Ramos (cell line): Measurements from ENCODE around the gene FXYD2.
"Not testable (repeated sequence)": the region's sequence is repeated elsewhere in the genome, so short reads cannot be mapped to it uniquely, and the experiment has no call there.

ENCODE experiments used
- in situ Hi-C: fragments of 300-500 bp; cut with MboI; formaldehyde crosslinking; loops from one replicate; pipeline ENCODE4 v1.14.3; 2022; ENCODE audit warnings: low sequenced_read_pairs; ENCODE audit not compliant: unreplicated experiment

Gene FXYD2

DNA sequence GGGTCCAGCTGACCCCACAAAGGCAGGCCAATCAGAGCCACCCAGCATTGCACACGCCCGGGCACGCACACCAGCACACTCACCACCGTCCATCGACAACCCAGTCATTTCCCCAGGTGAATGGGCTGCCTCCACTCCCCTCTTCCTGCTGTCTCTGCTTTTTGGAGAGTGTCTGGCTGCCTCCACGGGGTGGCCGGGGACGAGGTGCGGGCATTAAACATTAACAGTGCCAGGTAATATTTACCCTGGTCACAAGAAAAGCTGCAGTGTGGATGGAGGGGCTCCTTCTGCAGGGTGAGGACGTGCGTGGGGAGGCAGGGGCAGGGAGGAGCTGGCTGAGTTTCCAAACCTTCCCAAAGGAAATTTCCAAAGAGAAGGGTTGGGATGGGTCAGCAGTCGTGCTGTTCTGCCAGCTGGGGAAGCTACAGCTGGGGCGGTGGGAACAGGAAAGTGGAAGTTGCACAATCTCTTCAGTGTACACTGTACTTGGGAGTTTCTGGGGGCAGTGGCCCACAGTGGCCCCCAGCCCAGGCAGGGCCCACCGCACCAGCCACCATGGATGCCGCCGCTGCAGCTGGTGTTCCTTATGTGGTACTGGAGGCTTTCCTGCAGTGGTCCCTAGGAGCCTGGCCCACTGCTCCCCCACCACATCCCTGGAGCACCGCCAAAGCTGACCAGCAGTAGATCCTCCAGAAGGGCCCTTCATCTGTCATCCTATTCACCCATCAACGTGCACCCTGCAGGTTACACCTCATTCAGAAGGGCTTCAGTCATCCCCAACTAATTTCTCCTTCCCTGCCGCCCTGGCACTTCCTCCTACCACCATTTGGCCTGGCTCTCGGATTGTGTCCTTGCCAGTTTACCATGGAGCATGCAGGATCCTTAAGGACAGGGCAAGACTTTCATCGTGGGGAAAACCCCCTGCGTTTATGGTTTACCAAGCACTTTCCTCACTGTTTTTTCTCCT, at the start of gene FXYD2:
Gene FXYD2, minus strand, starts transcription at position 174 of the 967 bp plus-strand sequence. Its CDS starts 66 bp downstream, at position 108.
- in situ Hi-C loops = no loop called here

GRCh38 chr11:117873828-117874125, 49.2 kb upstream of the FXYD2 start:
- in situ Hi-C loops = no loop called here

GRCh38 chr11:117872975-117873827, 48.7 kb upstream of the FXYD2 start:
- in situ Hi-C loops = no loop called here

DNA sequence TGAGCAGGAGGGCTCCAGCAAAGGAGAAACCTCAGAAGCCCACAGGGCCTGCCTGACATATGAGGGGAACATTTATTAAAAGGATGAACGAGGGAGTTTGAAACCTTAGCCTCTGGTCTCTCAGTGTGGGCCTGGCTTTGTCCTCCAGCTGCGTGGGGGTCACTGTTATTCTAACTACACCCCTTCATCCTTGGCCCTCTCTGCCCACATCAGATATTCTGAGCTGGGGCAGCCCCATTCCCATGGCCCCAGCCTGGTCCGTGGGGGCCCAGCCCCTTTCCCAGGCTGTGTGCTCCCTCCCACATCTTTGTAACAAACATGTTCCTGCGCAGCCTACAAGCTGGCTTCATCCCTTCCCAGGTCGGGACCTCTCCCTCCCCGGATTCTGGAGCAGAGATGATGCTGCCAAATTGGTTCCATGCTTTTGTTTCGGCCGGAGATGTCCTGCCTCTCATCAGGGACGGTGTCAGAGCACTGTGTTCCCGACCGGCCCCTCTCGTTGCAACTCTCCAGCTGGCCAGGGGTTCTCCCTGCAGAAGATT, 47.9 kb upstream of the FXYD2 start:
- in situ Hi-C loops = no loop called here

GRCh38 chr11:117871784-117872183, 47.2 kb upstream of the FXYD2 start:
- in situ Hi-C loops = no loop called here

DNA sequence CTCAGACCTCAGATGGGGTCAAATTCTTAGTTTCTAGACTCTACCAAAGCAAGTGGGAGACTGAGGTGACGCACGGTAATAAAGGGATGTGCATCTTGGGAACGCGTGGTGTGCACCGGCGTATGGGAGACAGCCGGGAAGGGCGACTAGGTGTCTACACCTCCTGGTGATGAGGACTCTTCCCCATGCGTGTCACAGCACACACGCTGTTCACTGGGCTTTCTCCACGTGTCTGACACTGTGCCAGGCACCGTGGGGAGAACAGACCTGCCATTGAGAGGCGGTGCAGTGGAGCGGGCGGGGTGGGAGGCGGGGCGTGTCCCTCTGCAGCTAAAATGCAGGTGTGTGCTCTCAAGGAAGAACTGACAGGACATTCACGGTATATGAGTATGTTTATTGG, 46.6 kb upstream of the FXYD2 start:
- in situ Hi-C loops = no loop called here

GRCh38 chr11:117870103-117870952, 45.8 kb upstream of the FXYD2 start:
- in situ Hi-C loops = no loop called here

DNA sequence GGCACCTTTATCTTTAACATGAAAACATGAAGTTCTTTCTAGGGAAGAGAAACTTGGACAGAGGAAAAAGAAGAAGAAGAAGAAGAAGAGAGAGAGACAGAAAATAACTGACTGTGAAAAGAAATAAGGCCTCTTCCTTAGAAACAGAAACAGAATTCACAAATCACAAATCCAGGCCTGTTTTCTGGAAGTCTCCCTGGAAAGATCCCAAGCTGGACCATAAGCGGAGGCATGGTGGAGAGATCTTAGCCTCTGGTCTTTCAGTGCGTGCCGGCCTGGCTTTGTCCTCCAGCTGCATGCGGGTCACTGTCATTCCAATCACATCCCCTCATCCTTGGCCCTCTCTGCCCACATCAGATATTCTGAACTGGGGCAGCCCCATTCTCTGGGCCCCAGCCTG, 45.1 kb upstream of the FXYD2 start:
- in situ Hi-C loops = no loop called here

- in situ Hi-C loops = no loop called here
These were observed 44.4 kb upstream of the FXYD2 start for GRCh38 chr11:117868815-117869561.

DNA sequence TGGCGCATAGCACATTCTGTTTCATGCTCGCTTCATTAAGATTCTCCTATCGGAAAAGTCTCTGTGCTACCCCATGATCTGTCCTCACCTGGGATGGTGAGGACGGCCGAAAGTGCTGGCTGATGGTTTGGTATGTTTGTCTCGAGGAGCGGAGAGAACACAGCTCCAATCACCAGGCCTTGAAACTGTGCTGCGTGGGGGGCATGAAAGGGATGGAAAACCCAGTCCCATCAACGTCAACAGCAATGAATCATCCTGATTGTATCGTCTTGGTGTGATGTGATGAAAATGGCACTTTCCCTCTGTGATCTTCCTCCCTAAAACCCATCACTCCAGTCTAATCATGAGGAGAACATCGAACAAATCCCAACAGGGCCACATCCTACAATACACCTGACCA, 43.5 kb upstream of the FXYD2 start:
- in situ Hi-C loops = no loop called here

DNA sequence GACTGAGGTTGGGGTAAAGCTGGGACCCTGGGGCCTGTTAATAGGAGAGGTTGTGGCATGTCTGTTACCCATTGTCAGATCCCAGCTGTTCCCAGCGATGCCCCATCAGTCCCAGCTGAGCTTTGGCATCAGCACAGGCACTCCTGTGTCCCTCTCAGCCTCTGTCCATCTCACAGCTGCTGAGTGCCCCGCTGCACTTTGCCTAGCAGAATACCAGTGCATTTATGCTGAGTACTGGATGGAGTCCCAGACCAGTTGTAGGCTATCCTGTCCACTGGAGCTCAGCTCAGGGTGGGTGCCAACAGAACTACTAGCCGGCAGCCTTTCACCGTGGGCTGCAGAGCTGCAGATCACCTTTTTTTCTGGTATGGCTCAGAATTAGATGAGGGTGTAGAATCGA, 42.0 kb upstream of the FXYD2 start:
- in situ Hi-C loops = no loop called here

DNA sequence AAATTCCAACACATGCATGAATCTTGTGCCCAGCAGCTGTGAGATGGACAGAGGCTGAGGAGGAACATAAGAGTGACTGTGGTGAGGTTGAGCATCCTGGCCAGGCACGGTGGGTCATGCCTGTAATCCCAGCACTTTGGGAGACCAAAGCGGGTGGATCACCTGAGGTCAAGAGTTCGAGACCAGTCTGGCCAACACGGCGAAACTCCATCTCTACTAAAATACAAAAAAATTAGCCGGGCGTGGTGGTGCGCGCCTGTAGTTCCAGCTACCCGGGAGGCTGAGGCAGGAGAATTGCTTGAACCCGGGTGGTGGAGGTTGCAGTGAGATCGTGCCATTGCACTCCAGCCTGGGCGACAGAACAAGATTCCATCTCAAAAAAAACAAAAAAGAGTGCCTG, 41.0 kb upstream of the FXYD2 start:
- in situ Hi-C loops = not testable (repeated sequence)

DNA sequence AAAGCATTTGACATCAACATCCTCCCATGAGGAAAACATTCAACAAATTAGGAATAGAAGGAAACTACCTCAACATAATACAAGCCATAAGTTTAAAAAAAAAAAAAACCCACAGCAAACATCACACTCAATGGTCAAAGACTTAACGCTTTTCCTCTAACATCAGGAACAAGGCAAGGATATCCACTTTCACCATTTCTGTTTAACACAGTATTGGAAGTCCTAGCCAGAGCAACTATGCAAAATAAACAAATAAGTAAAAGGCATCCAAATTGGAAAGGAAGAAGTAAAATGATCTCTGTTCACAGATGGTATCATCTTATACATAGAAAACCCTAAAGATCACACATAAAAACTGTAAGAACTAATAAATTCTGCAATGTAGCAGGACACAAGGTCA, 38.8 kb upstream of the FXYD2 start:
- in situ Hi-C loops = no loop called here

- in situ Hi-C loops = no loop called here
These were observed 38.2 kb upstream of the FXYD2 start for GRCh38 chr11:117862753-117863152.

DNA sequence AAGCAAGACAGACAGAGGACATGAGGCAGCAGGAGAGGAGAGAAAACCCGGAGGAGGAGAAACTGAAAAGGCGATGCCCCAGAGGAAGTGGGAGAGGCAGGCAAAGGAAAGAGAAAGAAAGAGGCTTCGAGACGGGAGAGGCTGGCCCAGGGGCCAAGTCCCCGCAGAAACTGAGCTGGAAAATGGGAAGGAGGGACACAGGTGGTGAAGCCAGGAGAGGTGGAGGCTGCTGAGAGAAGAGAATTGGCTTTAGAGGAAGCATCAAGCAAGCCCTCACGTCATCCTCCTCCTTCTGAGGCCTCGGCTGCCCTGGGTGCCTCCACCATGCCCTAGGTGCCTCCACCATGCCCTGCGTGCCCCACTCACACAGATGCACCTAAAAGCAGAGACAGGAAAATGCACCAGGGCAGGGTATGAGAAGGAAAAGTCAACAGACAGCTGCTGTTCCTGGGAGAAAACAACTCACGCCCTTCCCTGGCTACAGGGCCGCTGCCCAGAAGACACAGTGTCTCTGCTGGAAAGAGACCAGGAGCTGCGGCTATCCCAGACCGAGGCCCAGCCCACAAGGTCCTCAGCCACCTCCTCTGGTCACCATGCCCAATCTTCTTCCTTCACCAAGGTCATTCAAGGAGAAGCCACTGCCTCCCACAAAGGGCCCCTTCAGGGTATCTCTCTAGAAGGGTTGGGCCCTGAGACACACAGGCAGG, 37.6 kb upstream of the FXYD2 start:
- in situ Hi-C loops = no loop called here

- in situ Hi-C loops = no loop called here
These were observed 36.8 kb upstream of the FXYD2 start for GRCh38 chr11:117861151-117862018.

DNA sequence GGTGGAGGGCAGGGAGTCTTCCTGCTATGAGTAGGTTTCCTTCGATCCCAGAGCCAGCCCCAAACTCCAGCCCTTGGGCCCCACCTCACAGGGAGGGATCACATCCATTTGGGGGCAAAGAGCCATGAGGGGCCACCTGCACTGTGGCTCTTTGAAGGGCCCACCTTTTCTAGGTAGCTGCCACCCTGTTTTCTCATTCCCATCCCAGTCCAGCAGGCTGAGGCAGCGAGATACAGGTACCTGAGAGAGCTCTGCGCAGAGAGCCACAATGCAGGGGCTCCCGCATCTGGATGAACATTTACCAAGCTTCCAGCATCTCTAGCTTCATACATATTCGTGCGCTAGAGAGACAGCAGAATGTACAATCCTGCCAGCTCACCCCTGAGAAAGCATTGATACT, 35.6 kb upstream of the FXYD2 start:
- in situ Hi-C loops = no loop called here
